ENCODE results near the gene KPNA5.
A peak's percentile ranks its signal among the peaks of the same experiment; 100 is the strongest.
"Not testable (repeated sequence)": the region's sequence is repeated elsewhere in the genome, so short reads cannot be mapped to it uniquely, and the experiment has no call there.

Gene KPNA5

GRCh38 chr6:116672306-116672705 is 8.7 kb upstream of the KPNA5 start:
- H4K20me1 ChIP-seq (ENCODE audit: insufficient read depth, low read length) = no peaks in the 10 kb centered on the region
- H3K36me3 ChIP-seq (replicated peaks; ENCODE audit: low read depth, low read length) = no peaks in the 10 kb centered on the region
- H2AFZ ChIP-seq (ENCODE audit: low read depth, low read length) = no peak overlapping the region
- H3K27me3 ChIP-seq (ENCODE audit: low read depth, low read length) = no peaks in the 10 kb centered on the region
- no peak overlapping the region for H3K4me3 ChIP-seq (ENCODE audit: low read length)
- no peaks in the 10 kb centered on the region for H3K4me1 ChIP-seq (ENCODE audit: low read length)
- no peak overlapping the region for H3K4me2 ChIP-seq (ENCODE audit: low read length)
- peaks cover 13% of the 10 kb centered on the region for H3K79me2 ChIP-seq (ENCODE audit: low read length)
- TF ChIP-seq CTCF (IDR thresholded peaks at IDR 0.05; ENCODE audit: low read depth, low read length) (no peak), EZH2phosphoT487 (IDR thresholded peaks at IDR 0.05; ENCODE audit: low read depth) (no peak)
- H3K27ac ChIP-seq (ENCODE audit: low read length) = no peak overlapping the region
- no peak overlapping the region for H3K9ac ChIP-seq (ENCODE audit: low read length)
- H3K9me3 ChIP-seq (ENCODE audit: insufficient read depth, low read length) = no peaks in the 10 kb centered on the region

DNA sequence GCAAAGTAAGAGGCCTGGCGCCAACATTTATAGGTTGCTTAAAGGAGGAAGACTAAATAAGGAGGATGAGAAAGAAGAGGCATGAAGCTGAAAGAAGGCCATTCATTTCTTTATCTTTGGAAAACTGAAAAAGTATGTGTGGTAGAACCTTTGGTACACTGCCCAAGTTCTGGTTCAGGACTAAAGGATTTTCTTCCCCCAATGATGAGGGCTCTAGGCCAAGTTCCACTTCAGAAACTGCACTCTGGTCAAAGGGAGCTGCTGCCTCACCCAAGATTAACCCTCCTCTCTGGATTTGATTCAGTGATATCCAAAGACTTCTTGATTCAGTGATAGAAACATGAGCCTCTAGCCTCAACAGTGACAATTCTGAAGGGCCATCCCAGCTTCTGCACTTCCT is 5.0 kb upstream of the KPNA5 start:
- H3K27ac ChIP-seq (ENCODE audit: low read length) = no peak overlapping the region
- H3K4me3 ChIP-seq (ENCODE audit: low read length) = no peak overlapping the region
- no peaks in the 10 kb centered on the region for H4K20me1 ChIP-seq (ENCODE audit: insufficient read depth, low read length)
- H3K36me3 ChIP-seq (replicated peaks; ENCODE audit: low read depth, low read length) = no peaks in the 10 kb centered on the region
- TF ChIP-seq CTCF (IDR thresholded peaks at IDR 0.05; ENCODE audit: low read depth, low read length) = no peak
- no peak for TF ChIP-seq EZH2phosphoT487 (IDR thresholded peaks at IDR 0.05; ENCODE audit: low read depth)
- no peak overlapping the region for H3K9ac ChIP-seq (ENCODE audit: low read length)
- H3K4me2 ChIP-seq (ENCODE audit: low read length) = no peak overlapping the region
- no peaks in the 10 kb centered on the region for H3K9me3 ChIP-seq (ENCODE audit: insufficient read depth, low read length)
- H2AFZ ChIP-seq (ENCODE audit: low read depth, low read length) = no peak overlapping the region
- H3K4me1 ChIP-seq (ENCODE audit: low read length) = no peaks in the 10 kb centered on the region
- H3K27me3 ChIP-seq (ENCODE audit: low read depth, low read length) = no peaks in the 10 kb centered on the region
- peaks cover under 1% of the 10 kb centered on the region; the same call in 1 of the 2 replicates for H3K79me2 ChIP-seq (ENCODE audit: low read length)

- H3K27me3 ChIP-seq (ENCODE audit: low read depth, low read length) = no peaks in the 10 kb centered on the region
- H3K4me2 ChIP-seq (ENCODE audit: low read length) = peak overlapping the region; percentile 55
- H3K9me3 ChIP-seq (ENCODE audit: insufficient read depth, low read length) = no peaks in the 10 kb centered on the region
- H4K20me1 ChIP-seq (ENCODE audit: insufficient read depth, low read length) = no peaks in the 10 kb centered on the region
- no peak overlapping the region for H3K9ac ChIP-seq (ENCODE audit: low read length)
- peak overlapping the region; percentile 30 for H3K4me3 ChIP-seq (ENCODE audit: low read length)
- TF ChIP-seq CTCF (IDR thresholded peaks at IDR 0.05; ENCODE audit: low read depth, low read length) (no peak), EZH2phosphoT487 (IDR thresholded peaks at IDR 0.05; ENCODE audit: low read depth) (no peak)
- H3K4me1 ChIP-seq (ENCODE audit: low read length) = peaks cover 6% of the 10 kb centered on the region
- H3K79me2 ChIP-seq (ENCODE audit: low read length) = peaks cover 51% of the 10 kb centered on the region
- no peak overlapping the region for H3K27ac ChIP-seq (ENCODE audit: low read length)
- H2AFZ ChIP-seq (ENCODE audit: low read depth, low read length) = no peak overlapping the region
- H3K36me3 ChIP-seq (replicated peaks; ENCODE audit: low read depth, low read length) = peaks cover 6% of the 10 kb centered on the region
Measured at GRCh38 chr6:116682334-116682712, 1.3 kb downstream of the KPNA5 start.

DNA sequence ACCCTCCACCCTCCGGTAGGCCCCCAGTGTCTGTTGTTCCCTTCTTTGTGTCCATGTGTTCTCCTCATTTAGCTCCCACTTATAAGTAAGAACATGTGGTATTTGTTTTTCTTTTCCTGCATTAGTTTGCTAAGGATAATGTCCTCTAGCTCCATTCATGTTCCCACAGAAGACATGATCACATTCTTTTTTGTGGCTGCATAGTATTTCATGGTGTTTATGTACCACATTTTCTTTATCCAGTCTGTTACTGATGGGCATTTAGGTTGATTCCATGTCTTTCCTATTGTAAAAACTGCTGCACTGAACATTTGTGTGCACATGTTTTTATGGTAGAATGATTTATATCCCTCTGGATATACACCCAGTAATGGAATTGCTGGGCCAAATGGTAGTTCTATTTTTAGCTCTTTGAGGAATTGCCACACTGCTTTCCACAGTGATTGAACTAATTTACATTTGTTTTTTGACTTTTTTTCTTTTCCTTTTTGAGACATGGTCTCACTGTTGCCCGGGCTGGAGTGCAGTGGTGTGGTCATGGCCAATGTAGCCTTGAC is 4.5 kb downstream of the KPNA5 start:
- Histone ChIP-seq H2AFZ (ENCODE audit: low read depth, low read length) (no peak overlapping the region), H4K20me1 (ENCODE audit: insufficient read depth, low read length) (no peaks in the 10 kb centered on the region), H3K36me3 (replicated peaks; ENCODE audit: low read depth, low read length) (peaks cover 6% of the 10 kb centered on the region), H3K27me3 (ENCODE audit: low read depth, low read length) (no peaks in the 10 kb centered on the region), H3K4me3 (ENCODE audit: low read length) (no peak overlapping the region), H3K4me1 (ENCODE audit: low read length) (peaks cover 6% of the 10 kb centered on the region), H3K4me2 (ENCODE audit: low read length) (no peak overlapping the region), H3K27ac (ENCODE audit: low read length) (no peak overlapping the region), H3K9me3 (ENCODE audit: insufficient read depth, low read length) (no peaks in the 10 kb centered on the region), H3K9ac (ENCODE audit: low read length) (no peak overlapping the region), H3K79me2 (ENCODE audit: low read length) (peaks cover 63% of the 10 kb centered on the region)
- TF ChIP-seq CTCF (IDR thresholded peaks at IDR 0.05; ENCODE audit: low read depth, low read length) = no peak
- no peak for TF ChIP-seq EZH2phosphoT487 (IDR thresholded peaks at IDR 0.05; ENCODE audit: low read depth)

- not testable (repeated sequence) for H2AFZ ChIP-seq (ENCODE audit: low read depth, low read length); H3K36me3 ChIP-seq (replicated peaks; ENCODE audit: low read depth, low read length); H3K9me3 ChIP-seq (ENCODE audit: insufficient read depth, low read length); H3K4me3 ChIP-seq (ENCODE audit: low read length); H3K27me3 ChIP-seq (ENCODE audit: low read depth, low read length); H3K4me1 ChIP-seq (ENCODE audit: low read length); H4K20me1 ChIP-seq (ENCODE audit: insufficient read depth, low read length); H3K4me2 ChIP-seq (ENCODE audit: low read length); H3K9ac ChIP-seq (ENCODE audit: low read length); H3K27ac ChIP-seq (ENCODE audit: low read length)
- peaks cover 57% of the 10 kb centered on the region for H3K79me2 ChIP-seq (ENCODE audit: low read length)
Measured at GRCh38 chr6:116686475-116687101, 5.6 kb downstream of the KPNA5 start.

All from OCI-LY3 (cell line).